Fibroblast of lung (primary cell): ENCODE measurements around the gene ADAR.

Source experiments
- CTCF ChIP-seq, 2 donors: IDR thresholded peaks in 1 of 2; conservative IDR thresholded peaks in 1 of 2; 1 replicate in 1 of 2; 2 replicates in 1 of 2; pipeline ENCODE4 v1.5.1; 2011 to 2012; ENCODE audit warnings: low read length in 2 of 2, control low read depth in 1 of 2, inconsistent platforms in 1 of 2, low read depth in 1 of 2, mild to moderate bottlenecking in 1 of 2
- EZH2 ChIP-seq: IDR thresholded peaks from 2 replicates; pipeline ENCODE4 v1.5.1; 2012; ENCODE audit warnings: low read length, control low read depth, mild to moderate bottlenecking; ENCODE audit errors: missing control alignments

- TF ChIP-seq EZH2 = no peak
- no peak for TF ChIP-seq CTCF (conservative IDR thresholded peaks at IDR 0.05 in 1 of 2, IDR thresholded peaks at IDR 0.05 in 1 of 2; ENCODE audit: low read depth in 1 of 2, low read length in 2 of 2)
Observed at GRCh38 chr1:154639876-154640275, 31.9 kb upstream of the ADAR start.
